Measurements from ENCODE around the gene CD300E. TPM values are rescaled to one million over a fixed set of nuclear protein-coding genes. Genes with fewer than 3 reads are reported as not detected.

Gene CD300E
- total and polyA plus RNA-seq, 2 donors (not counting 3 experiments of a cell fraction or from before 2014, with no cell fraction given), result not detected

GRCh38 chr17:74649909-74650308, 26.4 kb upstream of the CD300E start:
- Histone ChIP-seq H3K4me3 (replicated peaks in 1 of 3; ENCODE audit: insufficient read depth in 1 of 3, low read depth in 1 of 3, low read length in 3 of 3) (no peak overlapping the region), H3K9me1 (replicated peaks; ENCODE audit: control insufficient read depth, extremely low read depth, insufficient read depth, low read length) (no peaks in the 10 kb centered on the region), H2AFZ (ENCODE audit: low read depth, low read length) (no peak overlapping the region), H4K20me1 (replicated peaks; ENCODE audit: control insufficient read depth, extremely low read depth, insufficient read depth, low read length) (no peaks in the 10 kb centered on the region), H3K27ac (ENCODE audit: insufficient read depth, low read depth, low read length) (no peak overlapping the region), H3K27me3 (ENCODE audit: control insufficient read depth in 2 of 2, insufficient read depth in 2 of 2, low read length in 2 of 2) (no peaks in the 10 kb centered on the region), H3K36me3 (ENCODE audit: control insufficient read depth in 2 of 2, extremely low read depth in 1 of 2, insufficient read depth in 2 of 2, low read length in 2 of 2) (no peaks in the 10 kb centered on the region), H3K79me2 (ENCODE audit: control insufficient read depth, insufficient read depth, low read length) (no peaks in the 10 kb centered on the region), H3K9ac (replicated peaks; ENCODE audit: extremely low read depth, insufficient read depth, low read length) (no peak overlapping the region), H3K4me2 (ENCODE audit: insufficient read depth, low read length) (no peak overlapping the region), H3K9me3 (replicated peaks; ENCODE audit: control insufficient read depth, insufficient read depth, low read length) (no peaks in the 10 kb centered on the region), H3K4me1 (ENCODE audit: control insufficient read depth, extremely low read depth, insufficient read depth, low read length) (no peaks in the 10 kb centered on the region)
- no TSS peak for BruUV-seq (replicated peaks)
- DNase-seq (ENCODE audit: low read depth, low spot score), result no peak
- ChIA-PET CTCF (no interaction called here), POLR2A (no interaction called here)
- dilution Hi-C loops (cut with MboI; ENCODE audit: extremely low pct_ligation_motif_present, low sequenced_read_pairs) (no loop called here), intact Hi-C loops (cut with micrococcal nuclease) (no loop called here)
- FAIRE-seq, result no peak
- TF ChIP-seq CTCF (IDR thresholded peaks at IDR 0.05; ENCODE audit: extremely low read depth in 1 of 2, insufficient read depth in 1 of 2, low read depth in 1 of 2, low read length in 2 of 2) (no peak), JUN (IDR thresholded peaks at IDR 0.05; ENCODE audit: borderline replicate concordance, insufficient read depth, insufficient read length, low read depth) (no peak), POLR2AphosphoS5 (IDR thresholded peaks at IDR 0.05; ENCODE audit: insufficient read depth, low read depth, low read length) (no peak), EZH2 (IDR thresholded peaks at IDR 0.05; ENCODE audit: borderline replicate concordance, low read depth, low read length, severe bottlenecking) (no peak), POLR2A (IDR thresholded peaks at IDR 0.05; ENCODE audit: low read depth, low read length) (no peak), GATA2 (IDR thresholded peaks at IDR 0.05; ENCODE audit: insufficient read depth, insufficient read length, low read depth, low read length) (no peak), MAX (IDR thresholded peaks at IDR 0.05; ENCODE audit: insufficient read depth, insufficient read length) (no peak)

Measured in endothelial cell of umbilical vein (primary cell).